ENCODE measurements around the gene TNIK.

DNA sequence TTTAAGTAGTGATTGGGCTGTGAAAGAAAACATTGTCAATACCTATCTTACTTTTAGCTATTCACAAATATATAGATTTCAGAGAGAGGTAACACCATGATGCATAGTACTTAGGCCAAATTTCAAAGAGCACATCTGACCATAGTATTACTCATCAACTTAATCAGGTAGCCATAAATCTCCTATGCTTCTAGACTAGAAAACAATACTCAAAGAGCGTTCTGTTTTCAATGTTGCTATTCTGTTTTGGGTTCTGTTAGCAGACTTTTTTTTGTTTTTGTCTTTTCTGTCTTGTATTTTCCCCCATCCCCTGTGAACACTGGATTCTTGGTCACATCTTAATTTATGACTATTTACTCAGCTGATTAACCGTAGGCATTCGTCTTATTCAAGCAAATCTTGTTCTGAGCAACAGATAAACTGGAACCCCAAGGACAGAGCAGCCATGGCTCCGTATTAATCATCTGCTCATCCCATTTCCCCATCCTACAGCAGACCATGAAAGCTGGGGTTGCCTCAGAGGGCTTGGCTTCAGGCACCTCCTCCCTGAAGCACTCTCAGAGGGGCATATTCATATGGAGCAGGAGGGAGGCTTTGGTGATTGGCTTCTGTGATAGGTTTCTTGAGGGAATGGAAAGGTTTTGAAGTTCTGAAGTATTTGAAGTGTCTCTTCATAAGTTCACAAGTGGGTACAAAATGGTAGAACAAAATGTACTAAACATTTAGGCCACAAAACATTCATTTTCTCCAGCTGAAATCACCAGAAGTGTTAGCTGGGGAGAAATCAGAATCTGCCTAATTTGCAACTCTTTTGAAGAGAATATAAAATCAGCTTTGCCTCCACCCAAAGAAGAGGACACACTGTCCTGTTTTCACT lies 105.3 kb downstream of the TNIK start:
- TF ChIP-seq, protein P1, sequence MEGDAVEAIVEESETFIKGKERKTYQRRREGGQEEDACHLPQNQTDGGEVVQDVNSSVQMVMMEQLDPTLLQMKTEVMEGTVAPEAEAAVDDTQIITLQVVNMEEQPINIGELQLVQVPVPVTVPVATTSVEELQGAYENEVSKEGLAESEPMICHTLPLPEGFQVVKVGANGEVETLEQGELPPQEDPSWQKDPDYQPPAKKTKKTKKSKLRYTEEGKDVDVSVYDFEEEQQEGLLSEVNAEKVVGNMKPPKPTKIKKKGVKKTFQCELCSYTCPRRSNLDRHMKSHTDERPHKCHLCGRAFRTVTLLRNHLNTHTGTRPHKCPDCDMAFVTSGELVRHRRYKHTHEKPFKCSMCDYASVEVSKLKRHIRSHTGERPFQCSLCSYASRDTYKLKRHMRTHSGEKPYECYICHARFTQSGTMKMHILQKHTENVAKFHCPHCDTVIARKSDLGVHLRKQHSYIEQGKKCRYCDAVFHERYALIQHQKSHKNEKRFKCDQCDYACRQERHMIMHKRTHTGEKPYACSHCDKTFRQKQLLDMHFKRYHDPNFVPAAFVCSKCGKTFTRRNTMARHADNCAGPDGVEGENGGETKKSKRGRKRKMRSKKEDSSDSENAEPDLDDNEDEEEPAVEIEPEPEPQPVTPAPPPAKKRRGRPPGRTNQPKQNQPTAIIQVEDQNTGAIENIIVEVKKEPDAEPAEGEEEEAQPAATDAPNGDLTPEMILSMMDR (IDR thresholded peaks at IDR 0.05), result no peak
- TF ChIP-seq POLR2A (IDR thresholded peaks at IDR 0.05), result no peak

Measured in uterus (tissue), 2 donors.